MCF 10A (cell line): ENCODE measurements around the gene CDS1. TPM values are rescaled to one million over a fixed set of nuclear protein-coding genes. Genes with fewer than 3 reads are reported as not detected.
"Not testable (repeated sequence)": the region's sequence is repeated elsewhere in the genome, so short reads cannot be mapped to it uniquely, and the experiment has no call there.

ENCODE experiments used
- BruUV-seq: library from RNA; stranded (reverse); fragments of 400-500 nt; replicated peaks from 2 replicates; lab custom pipeline; 2021; lab: Mats Ljungman, UMichigan
- CTCF ChIA-PET: fragments of 300-600 bp; sonication (Branson Sonifier 250); formaldehyde crosslinking; extraction: SDS; loops from one replicate; lab custom pipeline; 2021; ENCODE audit warnings: antibody characterized with exemption, inconsistent platforms; lab: Yijun Ruan, JAX
- POLR2A ChIA-PET: fragments of 300-600, 350-650 bp; sonication (Branson Sonifier 250); formaldehyde crosslinking; extraction: SDS; loops from one replicate; lab custom pipeline; 2020; ENCODE audit warnings: antibody characterized with exemption, inconsistent platforms; lab: Yijun Ruan, JAX
- DNase-seq: peaks from one replicate; pipeline ENCODE4 v3.0.0-alpha.2; 2018; ENCODE audit not compliant: unreplicated experiment
- H3K27ac Mint-ChIP-seq: one replicate; pipeline ENCODE4 v1.8.0; 2022; ENCODE audit warnings: mild to moderate bottlenecking, low read depth, mixed read lengths; ENCODE audit not compliant: unreplicated experiment
- H3K27me3 Mint-ChIP-seq: one replicate; pipeline ENCODE4 v1.8.0; 2022; ENCODE audit warnings: mixed read lengths; ENCODE audit not compliant: insufficient read depth, unreplicated experiment
- H3K36me3 Mint-ChIP-seq: one replicate; pipeline ENCODE4 v1.8.0; 2022; ENCODE audit warnings: mild to moderate bottlenecking, moderate library complexity, mixed read lengths; ENCODE audit not compliant: insufficient read depth, unreplicated experiment
- H3K4me1 Mint-ChIP-seq: one replicate; pipeline ENCODE4 v1.8.0; 2022; ENCODE audit warnings: mixed read lengths; ENCODE audit not compliant: insufficient read depth, unreplicated experiment
- H3K4me3 Mint-ChIP-seq: one replicate; pipeline ENCODE4 v1.8.0; 2022; ENCODE audit warnings: mild to moderate bottlenecking, moderate library complexity, mixed read lengths; ENCODE audit not compliant: unreplicated experiment
- H3K9me3 Mint-ChIP-seq: one replicate; pipeline ENCODE4 v1.8.0; 2022; ENCODE audit warnings: mixed read lengths; ENCODE audit not compliant: unreplicated experiment
- intact Hi-C: fragments of 100-400 bp; cut with micrococcal nuclease; formaldehyde crosslinking; loops from 2 replicates; pipeline ENCODE4 v1.14.1; 2022
- total RNA-seq: library from RNA; stranded (reverse); gene quantifications from 2 replicates; pipeline ENCODE4 v1.2.3, GENCODE V29; 2022
- TF ChIP-seq, protein P1 (sequence below): fragments of 200-600 bp; IDR thresholded peaks from one replicate; pipeline ENCODE4 v1.8.0; 2022; ENCODE audit warnings: antibody characterized with exemption, mild to moderate bottlenecking; ENCODE audit not compliant: unreplicated experiment

CDS1 gene
- total RNA-seq, 1 experiment from 2014 or later: 11.5 TPM

DNA sequence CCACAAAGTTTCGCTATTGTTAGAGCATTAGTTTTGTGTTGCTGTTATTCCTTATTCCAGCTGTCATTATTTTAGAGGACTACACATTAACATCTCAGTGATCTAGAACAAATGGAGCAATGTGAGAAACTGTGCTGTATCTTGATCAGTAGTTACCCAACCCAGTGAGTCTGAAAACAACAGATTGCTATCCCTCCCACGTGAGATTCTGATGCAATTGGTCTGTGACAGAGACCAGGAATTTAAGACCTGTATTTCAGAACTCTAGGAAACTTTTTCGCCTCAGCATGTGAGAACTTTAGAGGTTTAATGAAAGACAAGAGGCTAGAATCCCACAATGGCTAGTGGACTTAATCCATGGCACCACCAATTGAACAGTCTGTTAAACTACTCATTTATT, 35.7 kb upstream of the CDS1 start:
- TF ChIP-seq, protein P1, sequence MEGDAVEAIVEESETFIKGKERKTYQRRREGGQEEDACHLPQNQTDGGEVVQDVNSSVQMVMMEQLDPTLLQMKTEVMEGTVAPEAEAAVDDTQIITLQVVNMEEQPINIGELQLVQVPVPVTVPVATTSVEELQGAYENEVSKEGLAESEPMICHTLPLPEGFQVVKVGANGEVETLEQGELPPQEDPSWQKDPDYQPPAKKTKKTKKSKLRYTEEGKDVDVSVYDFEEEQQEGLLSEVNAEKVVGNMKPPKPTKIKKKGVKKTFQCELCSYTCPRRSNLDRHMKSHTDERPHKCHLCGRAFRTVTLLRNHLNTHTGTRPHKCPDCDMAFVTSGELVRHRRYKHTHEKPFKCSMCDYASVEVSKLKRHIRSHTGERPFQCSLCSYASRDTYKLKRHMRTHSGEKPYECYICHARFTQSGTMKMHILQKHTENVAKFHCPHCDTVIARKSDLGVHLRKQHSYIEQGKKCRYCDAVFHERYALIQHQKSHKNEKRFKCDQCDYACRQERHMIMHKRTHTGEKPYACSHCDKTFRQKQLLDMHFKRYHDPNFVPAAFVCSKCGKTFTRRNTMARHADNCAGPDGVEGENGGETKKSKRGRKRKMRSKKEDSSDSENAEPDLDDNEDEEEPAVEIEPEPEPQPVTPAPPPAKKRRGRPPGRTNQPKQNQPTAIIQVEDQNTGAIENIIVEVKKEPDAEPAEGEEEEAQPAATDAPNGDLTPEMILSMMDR: no peak
- ChIA-PET CTCF (interaction anchor here (1.4 kb wide), 1 partner anchor 19 kb away, joined by 4 read pairs; no protein-coding TSS in a partner anchor), POLR2A (interaction anchor here (0.6 to 1.0 kb wide), 2 partner anchors 12 to 977 kb away, joined by 3 to 5 read pairs; no protein-coding TSS in a partner anchor)
- H3K9me3 Mint-ChIP-seq: no peaks in the 10 kb centered on the region
- H3K27me3 Mint-ChIP-seq: no peaks in the 10 kb centered on the region
- BruUV-seq: no TSS peak
- DNase-seq: peak; percentile 21
- H3K36me3 Mint-ChIP-seq: no peaks in the 10 kb centered on the region
- no peak overlapping the region for H3K27ac Mint-ChIP-seq
- H3K4me1 Mint-ChIP-seq: peaks cover 8% of the 10 kb centered on the region
- intact Hi-C loops: no loop called here
- no peak overlapping the region for H3K4me3 Mint-ChIP-seq

DNA sequence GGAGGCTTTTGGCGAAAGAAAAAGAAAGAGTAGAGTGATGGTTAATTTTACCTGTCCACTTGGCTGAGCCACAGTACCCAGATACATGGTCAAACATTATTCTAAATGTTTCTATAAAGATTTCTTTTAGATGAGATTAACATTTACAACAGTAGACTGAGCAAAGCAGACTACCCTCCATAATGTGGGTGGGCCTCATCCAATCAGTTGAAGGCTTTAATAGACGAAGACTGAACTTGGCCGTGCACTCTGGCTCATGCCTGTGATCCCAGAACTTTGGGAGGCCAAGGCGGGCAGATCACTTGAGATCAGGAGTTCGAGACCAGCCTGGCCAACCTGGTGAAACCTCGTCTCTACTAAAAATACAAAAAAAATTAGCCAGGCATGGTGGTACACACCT, 33.7 kb upstream of the CDS1 start:
- H3K4me3 Mint-ChIP-seq, POLR2A ChIA-PET: not testable (repeated sequence)

DNA sequence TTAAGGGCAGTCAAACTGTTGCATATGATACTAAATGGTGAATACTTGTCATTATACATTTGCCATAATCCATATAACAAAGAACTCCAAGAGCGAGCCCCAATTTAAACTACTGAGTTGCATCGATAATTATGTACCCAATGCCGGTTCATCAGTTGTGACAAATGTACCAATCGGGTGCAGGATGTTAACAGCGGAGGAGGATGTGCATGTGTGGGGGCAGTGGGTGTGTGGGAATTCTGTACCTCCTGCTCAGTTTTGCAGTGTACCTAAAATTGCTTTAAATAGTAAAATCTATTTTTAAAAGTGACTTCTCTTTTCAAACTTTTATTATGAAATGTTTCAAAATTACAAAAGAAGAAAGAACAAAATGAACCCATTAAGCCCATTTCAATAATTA, 20.8 kb upstream of the CDS1 start:
- intact Hi-C loops: no loop called here
- TF ChIP-seq, protein P1: no peak
- ChIA-PET CTCF (no interaction called here), POLR2A (no interaction called here)
- Mint-ChIP-seq H3K27ac (no peak overlapping the region), H3K4me1 (no peaks in the 10 kb centered on the region), H3K27me3 (no peaks in the 10 kb centered on the region), H3K36me3 (no peaks in the 10 kb centered on the region), H3K9me3 (no peaks in the 10 kb centered on the region), H3K4me3 (no peak overlapping the region)
- no TSS peak for BruUV-seq
- no peak for DNase-seq

More for the DNA sequence above, 33.7 kb upstream of the CDS1 start:
- CTCF ChIA-PET: interaction anchor here (0.7 kb wide), 1 partner anchor 122 kb away, joined by 3 read pairs; no protein-coding TSS in a partner anchor
- intact Hi-C loops, H3K27me3 Mint-ChIP-seq, DNase-seq, H3K27ac Mint-ChIP-seq, H3K9me3 Mint-ChIP-seq, BruUV-seq, H3K36me3 Mint-ChIP-seq, H3K4me1 Mint-ChIP-seq: not testable (repeated sequence)

DNA sequence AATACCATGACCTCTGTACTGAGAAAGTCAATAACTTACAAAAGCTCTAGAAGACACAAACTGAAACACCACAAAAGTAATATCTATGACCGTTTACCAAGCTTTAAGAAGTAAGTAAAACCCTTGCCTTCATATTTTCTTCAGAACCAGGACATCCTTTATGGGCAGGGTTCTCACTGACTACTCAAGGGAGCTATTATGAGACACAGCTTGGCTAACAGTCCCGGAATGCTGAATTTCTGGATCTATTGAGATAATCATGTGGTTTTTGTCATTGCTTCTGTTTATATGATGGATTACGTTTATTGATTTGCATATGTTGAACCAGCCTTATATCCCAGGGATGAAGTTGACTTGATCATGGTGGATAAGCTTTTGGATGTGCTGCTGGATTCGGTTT, 19.9 kb upstream of the CDS1 start:
- Mint-ChIP-seq H3K27me3 (no peaks in the 10 kb centered on the region), H3K4me3 (no peak overlapping the region), H3K9me3 (no peaks in the 10 kb centered on the region), H3K27ac (no peak overlapping the region), H3K4me1 (no peaks in the 10 kb centered on the region), H3K36me3 (no peaks in the 10 kb centered on the region)
- no TSS peak for BruUV-seq
- ChIA-PET CTCF (interaction anchor here (0.6 to 2.7 kb wide), 3 partner anchors 10 to 918 kb away, joined by 3 to 13 read pairs (median 4); no protein-coding TSS in a partner anchor), POLR2A (interaction anchor here (0.6 kb wide), 1 partner anchor 237 kb away, joined by 3 read pairs; no protein-coding TSS in a partner anchor)
- no peak for DNase-seq
- TF ChIP-seq, protein P1: no peak
- intact Hi-C loops: no loop called here
